Measurements from ENCODE around the gene IL17RE.
A peak's percentile ranks its signal among the peaks of the same experiment; 100 is the strongest.
"Not testable (repeated sequence)": the region's sequence is repeated elsewhere in the genome, so short reads cannot be mapped to it uniquely, and the experiment has no call there.

The IL17RE gene

DNA sequence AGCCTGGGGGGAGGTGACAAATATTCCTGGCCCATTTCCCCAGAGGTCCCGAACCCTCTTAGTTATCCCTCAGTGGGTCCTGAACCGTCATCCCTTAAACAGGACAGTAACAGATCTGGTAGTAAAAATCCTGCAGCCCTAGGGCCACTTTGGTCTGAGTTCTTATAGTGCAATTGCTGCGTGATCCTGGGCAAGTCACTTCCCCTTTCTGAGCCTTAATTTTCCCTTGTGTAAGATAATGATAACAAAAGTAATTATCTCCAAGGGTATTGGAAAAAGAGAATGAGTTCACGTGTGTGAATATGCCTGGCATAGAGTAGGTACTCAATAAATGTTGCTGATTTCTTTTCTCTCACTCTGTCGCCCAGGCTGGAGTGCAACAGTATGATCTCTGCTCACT, 15.2 kb upstream of the IL17RE start:
- Histone ChIP-seq H3K4me3 (ENCODE audit: low read depth, low read length) (no peak overlapping the region), H3K36me3 (peaks cover under 1% of the 10 kb centered on the region; the same call in 1 of the 2 replicates), H3K9me3 (no peaks in the 10 kb centered on the region), H3K4me1 (no peaks in the 10 kb centered on the region), H3K27me3 (no peaks in the 10 kb centered on the region)
- TF ChIP-seq, protein P1, sequence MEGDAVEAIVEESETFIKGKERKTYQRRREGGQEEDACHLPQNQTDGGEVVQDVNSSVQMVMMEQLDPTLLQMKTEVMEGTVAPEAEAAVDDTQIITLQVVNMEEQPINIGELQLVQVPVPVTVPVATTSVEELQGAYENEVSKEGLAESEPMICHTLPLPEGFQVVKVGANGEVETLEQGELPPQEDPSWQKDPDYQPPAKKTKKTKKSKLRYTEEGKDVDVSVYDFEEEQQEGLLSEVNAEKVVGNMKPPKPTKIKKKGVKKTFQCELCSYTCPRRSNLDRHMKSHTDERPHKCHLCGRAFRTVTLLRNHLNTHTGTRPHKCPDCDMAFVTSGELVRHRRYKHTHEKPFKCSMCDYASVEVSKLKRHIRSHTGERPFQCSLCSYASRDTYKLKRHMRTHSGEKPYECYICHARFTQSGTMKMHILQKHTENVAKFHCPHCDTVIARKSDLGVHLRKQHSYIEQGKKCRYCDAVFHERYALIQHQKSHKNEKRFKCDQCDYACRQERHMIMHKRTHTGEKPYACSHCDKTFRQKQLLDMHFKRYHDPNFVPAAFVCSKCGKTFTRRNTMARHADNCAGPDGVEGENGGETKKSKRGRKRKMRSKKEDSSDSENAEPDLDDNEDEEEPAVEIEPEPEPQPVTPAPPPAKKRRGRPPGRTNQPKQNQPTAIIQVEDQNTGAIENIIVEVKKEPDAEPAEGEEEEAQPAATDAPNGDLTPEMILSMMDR (IDR thresholded peaks at IDR 0.05; ENCODE audit: low read depth, low read length) = no peak
- DNase-seq = no peak

DNA sequence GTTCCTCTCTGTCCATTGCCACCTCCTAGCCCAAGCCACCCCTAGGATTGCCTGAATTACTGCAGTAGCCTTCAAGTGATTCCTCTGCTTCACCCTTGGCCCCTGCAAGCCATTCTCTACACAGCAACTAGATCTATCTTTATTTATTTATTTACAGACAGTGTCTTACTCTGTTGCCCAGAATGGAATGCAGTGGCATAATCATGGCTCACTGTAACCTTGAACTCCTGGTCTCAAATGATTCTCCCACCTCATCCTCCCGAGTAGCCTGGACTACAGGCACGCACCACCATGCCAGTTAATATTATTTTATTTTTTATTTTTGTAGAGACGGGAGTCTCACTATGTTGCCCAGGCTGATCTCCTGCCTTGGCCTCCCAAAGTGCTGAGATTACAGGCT, 14.1 kb upstream of the IL17RE start:
- Histone ChIP-seq H3K4me3 (ENCODE audit: low read depth, low read length) (no peak overlapping the region), H3K27me3 (no peaks in the 10 kb centered on the region), H3K9me3 (no peaks in the 10 kb centered on the region), H3K4me1 (no peaks in the 10 kb centered on the region), H3K36me3 (peaks cover 11% of the 10 kb centered on the region)
- no peak for DNase-seq
- TF ChIP-seq, protein P1 (IDR thresholded peaks at IDR 0.05; ENCODE audit: low read depth, low read length) = no peak

DNA sequence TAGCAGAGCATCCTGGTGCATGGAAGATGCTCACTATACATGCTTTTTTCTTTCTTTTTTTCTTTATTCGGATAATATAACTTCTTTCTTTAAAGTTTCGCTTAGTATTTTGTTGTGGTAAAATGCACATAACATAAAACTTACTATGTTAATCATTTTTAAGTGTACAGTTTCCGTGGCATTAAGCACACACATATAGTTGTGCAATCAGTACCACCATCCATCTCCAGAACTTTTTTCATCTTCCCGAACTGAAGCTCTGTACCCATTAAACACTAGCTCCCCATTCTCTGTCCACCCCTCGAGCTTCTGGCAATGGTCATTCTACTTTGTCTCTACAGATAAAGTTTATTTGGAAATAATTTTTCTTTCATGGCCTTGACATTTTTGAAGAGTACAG, 13.2 kb upstream of the IL17RE start:
- DNase-seq = no peak
- TF ChIP-seq, protein P1 (IDR thresholded peaks at IDR 0.05; ENCODE audit: low read depth, low read length) = no peak
- Histone ChIP-seq H3K4me3 (ENCODE audit: low read depth, low read length) (no peak overlapping the region), H3K36me3 (peaks cover 13% of the 10 kb centered on the region), H3K9me3 (no peaks in the 10 kb centered on the region), H3K27me3 (no peaks in the 10 kb centered on the region), H3K4me1 (no peaks in the 10 kb centered on the region)

DNA sequence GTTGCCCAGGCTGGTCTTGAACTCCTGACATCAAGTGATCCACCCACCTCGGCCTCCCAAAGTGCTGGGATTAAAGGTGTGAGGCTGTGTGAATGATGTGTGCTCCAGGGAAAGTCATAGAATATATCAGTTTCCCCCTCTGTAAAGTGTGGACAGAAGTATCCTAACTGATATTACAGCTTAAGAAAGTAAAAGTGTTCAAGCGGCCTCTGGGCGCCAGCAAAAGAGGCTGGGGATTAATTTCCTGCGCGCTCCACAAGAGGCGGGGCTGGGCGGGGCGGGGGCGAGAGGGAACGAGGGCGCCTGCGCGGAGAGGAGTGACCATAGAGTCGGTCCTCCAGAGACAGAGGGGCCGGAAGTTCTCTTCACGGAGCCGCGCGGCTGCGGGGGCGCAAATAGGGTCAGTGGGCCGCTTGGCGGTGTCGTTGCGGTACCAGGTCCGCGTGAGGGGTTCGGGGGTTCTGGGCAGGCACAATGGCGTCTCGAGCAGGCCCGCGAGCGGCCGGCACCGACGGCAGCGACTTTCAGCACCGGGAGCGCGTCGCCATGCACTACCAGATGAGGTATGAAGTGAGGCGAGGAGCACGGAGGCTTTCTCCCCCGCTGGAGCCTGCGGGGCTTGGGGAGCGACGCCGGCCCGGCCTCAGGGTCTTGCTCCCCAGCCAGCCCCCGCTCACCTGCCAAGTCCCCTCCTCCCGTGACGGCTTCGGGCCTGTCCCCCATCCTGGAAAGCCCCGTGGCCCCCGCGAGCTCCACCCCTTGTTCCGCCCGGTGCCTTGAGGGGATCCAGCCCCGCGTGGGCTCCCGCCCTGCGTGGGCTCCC, 12.2 kb upstream of the IL17RE start, which contains the start of gene JAGN1:
JAGN1 (plus strand) TSS at position 362 of the 823 bp plus-strand sequence; CDS start at position 475, 113 bp downstream.
- Histone ChIP-seq H3K27me3 (no peaks in the 10 kb centered on the region), H3K36me3 (peaks cover 13% of the 10 kb centered on the region), H3K9me3 (no peaks in the 10 kb centered on the region), H3K4me1 (no peaks in the 10 kb centered on the region), H3K4me3 (ENCODE audit: low read depth, low read length) (peak within 1 kb of the TSS; percentile 58)
- TF ChIP-seq, protein P1 (IDR thresholded peaks at IDR 0.05; ENCODE audit: low read depth, low read length) = no peak
- DNase-seq = peak; percentile 80

DNA sequence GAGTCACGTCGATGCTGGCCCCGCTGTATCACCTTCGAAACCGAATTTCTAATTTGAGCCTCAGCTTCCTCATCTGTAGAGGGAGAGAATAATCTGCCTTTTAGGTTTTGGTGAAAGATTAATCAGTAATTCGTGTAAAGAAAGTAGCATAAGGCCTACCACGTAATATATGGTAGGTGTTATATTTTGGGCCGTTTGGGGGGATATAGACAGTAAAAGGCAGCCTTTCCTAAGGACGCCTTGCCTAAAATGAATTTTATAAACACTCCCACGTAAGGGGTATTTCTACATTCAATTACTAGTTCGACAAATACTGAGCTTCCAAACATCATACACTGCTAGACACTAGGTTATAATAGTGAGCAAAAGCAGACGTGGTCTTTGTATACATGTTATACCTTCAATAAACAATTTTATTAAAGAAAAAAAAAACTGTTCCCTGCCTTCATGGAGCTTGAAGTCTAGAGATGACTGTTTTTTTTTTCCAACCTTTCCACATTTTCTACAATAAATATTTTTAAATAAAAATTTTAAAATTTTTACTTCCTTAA, 11.5 kb upstream of the IL17RE start:
- H3K36me3 ChIP-seq = peaks cover 13% of the 10 kb centered on the region
- H3K27me3 ChIP-seq = no peaks in the 10 kb centered on the region
- no peak for DNase-seq
- H3K9me3 ChIP-seq = no peaks in the 10 kb centered on the region
- no peaks in the 10 kb centered on the region for H3K4me1 ChIP-seq
- H3K4me3 ChIP-seq (ENCODE audit: low read depth, low read length) = peak overlapping the region; percentile 58
- TF ChIP-seq, protein P1 (IDR thresholded peaks at IDR 0.05; ENCODE audit: low read depth, low read length) = no peak

DNA sequence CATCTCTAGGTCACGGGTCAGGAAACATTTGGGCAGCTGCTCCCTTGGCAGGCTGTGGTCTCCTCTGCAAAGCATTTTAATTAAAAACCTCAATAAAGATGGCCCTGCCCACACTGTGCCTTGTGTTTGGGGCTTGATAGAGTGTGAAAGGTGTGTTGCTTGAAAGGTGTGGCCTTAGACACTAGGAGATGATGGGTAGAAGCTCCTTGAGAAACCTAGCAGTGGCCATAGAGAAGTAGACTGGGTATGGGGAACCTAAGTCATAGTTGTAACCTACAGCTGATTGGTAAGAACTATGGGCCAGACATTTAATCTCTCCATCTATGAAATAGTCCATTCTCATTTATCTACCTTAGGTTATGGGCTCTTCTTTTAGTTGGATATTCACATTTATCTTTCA, 8.9 kb upstream of the IL17RE start:
- TF ChIP-seq, protein P1 (IDR thresholded peaks at IDR 0.05; ENCODE audit: low read depth, low read length) = no peak
- no peak for DNase-seq
- H3K9me3 ChIP-seq = no peaks in the 10 kb centered on the region
- no peaks in the 10 kb centered on the region for H3K4me1 ChIP-seq
- no peaks in the 10 kb centered on the region for H3K27me3 ChIP-seq
- H3K4me3 ChIP-seq (ENCODE audit: low read depth, low read length) = no peak overlapping the region
- H3K36me3 ChIP-seq = peaks cover 13% of the 10 kb centered on the region

DNA sequence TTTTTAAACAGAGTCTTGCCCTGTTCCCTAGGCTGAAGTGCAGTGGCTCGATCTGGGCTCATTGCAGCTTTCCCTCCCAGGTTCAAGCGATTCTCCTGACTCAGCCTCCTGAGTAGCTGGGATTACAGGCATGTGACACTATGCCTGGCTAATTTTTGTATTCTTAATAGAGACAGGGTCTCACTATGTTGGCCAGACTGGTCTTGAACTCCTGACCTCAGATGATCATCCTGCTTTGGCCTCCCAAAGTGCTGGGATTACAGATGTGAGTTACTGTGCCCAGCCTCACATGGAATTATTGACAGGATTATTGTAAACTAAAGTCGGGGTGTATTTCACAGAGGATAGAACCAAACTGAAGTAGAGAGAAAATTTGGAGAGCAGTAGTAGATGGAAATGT, 6.9 kb upstream of the IL17RE start:
- DNase-seq; H3K4me3 ChIP-seq (ENCODE audit: low read depth, low read length); H3K27me3 ChIP-seq; H3K4me1 ChIP-seq; H3K9me3 ChIP-seq: not testable (repeated sequence)
- H3K36me3 ChIP-seq = peaks cover 13% of the 10 kb centered on the region

DNA sequence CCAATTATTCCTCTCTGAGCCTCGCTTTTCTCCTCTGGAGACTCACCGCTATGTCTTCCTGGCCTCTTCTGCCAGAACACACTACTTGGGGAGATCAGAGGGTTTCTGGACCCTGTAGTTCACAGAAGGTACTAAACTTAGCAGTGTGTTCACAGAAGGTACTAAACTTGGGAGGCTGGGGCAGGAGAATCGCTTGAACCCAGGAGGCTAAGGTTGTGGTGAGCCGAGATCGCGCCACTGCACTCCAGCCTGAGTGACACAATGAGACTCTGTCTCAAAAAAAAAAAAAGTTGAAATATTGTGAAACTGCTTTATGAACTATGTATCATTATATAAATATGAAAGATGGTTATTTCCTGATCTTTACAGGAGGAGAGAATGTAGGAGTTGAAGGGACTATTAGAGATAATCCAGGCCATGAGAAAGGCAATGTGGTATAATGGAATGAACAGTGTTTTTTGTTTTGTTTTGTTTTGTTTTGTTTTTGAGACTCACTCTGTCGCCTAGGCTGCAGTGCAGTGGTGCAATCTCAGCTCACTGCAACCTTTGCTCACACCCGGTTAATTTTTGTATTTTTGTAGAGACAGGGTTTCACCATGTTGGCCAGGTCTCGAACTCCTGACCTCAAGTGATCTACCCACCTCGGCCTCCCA, 5.8 kb upstream of the IL17RE start:
- H3K4me1 ChIP-seq; H3K4me3 ChIP-seq (ENCODE audit: low read depth, low read length); DNase-seq; H3K9me3 ChIP-seq; H3K27me3 ChIP-seq: not testable (repeated sequence)
- H3K36me3 ChIP-seq = peaks cover 13% of the 10 kb centered on the region
